Endothelial cell of umbilical vein (primary cell): ENCODE data around the gene AGAP3. TPM values are rescaled to one million over a fixed set of nuclear protein-coding genes. Genes with fewer than 3 reads are reported as not detected.

Experiments
- BruUV-seq: library from RNA; stranded (reverse); fragments of 400-500 nt; replicated peaks from 2 replicates; lab custom pipeline; 2021; lab: Mats Ljungman, UMichigan
- CTCF ChIA-PET: fragments of 300-600, 350-600 bp; sonication (Branson Sonifier 250); formaldehyde crosslinking; loops from one replicate; lab custom pipeline; 2021; ENCODE audit warnings: antibody characterized with exemption, inconsistent platforms; lab: Charles Lee
- POLR2A ChIA-PET: fragments of 300-600, 350-600 bp; sonication (Branson Sonifier 250); formaldehyde crosslinking; loops from one replicate; lab custom pipeline; 2021; ENCODE audit warnings: antibody characterized with exemption, inconsistent platforms; lab: Charles Lee
- DNase-seq: peaks from one replicate; pipeline ENCODE4 v3.0.0-alpha.2; 2011; ENCODE audit warnings: low read depth, low spot score
- FAIRE-seq: peaks from 2 replicates; lab custom pipeline; 2011; peaks lifted over from hg19 to GRCh38; lab: Jason Lieb, UNC
- H2AFZ ChIP-seq: 2 replicates; pipeline ENCODE4 v1.6.0; 2012; ENCODE audit warnings: low read depth, low read length, control low read depth, inconsistent platforms
- H3K27ac ChIP-seq: 2 replicates; pipeline ENCODE4 v1.5.1; 2011; ENCODE audit warnings: low read depth, mild to moderate bottlenecking, control low read depth, low read length, moderate library complexity; ENCODE audit not compliant: insufficient read depth
- H3K27me3 ChIP-seq, 2 experiments: 2 replicates each; pipeline versions ENCODE4 v1.6.0 to v1.6.1; 2011; ENCODE audit warnings: low read length in 2 of 2, mixed read lengths in 1 of 2; ENCODE audit not compliant: control insufficient read depth in 2 of 2, insufficient read depth in 2 of 2
- H3K36me3 ChIP-seq, 2 experiments: 2 replicates in 1 of 2; 3 replicates in 1 of 2; pipeline ENCODE4 v1.5.1; 2011; ENCODE audit warnings: low read length in 2 of 2, mild to moderate bottlenecking in 1 of 2, moderate library complexity in 1 of 2; ENCODE audit not compliant: control insufficient read depth in 2 of 2, insufficient read depth in 2 of 2; ENCODE audit errors: extremely low read depth in 1 of 2
- H3K4me1 ChIP-seq: 3 replicates; pipeline ENCODE4 v1.5.1; 2011; ENCODE audit warnings: mild to moderate bottlenecking, low read length; ENCODE audit not compliant: control insufficient read depth, insufficient read depth; ENCODE audit errors: extremely low read depth
- H3K4me2 ChIP-seq: 2 replicates; pipeline ENCODE4 v1.6.1; 2011; ENCODE audit warnings: low read length, control low read depth, mixed read lengths; ENCODE audit not compliant: insufficient read depth
- H3K4me3 ChIP-seq, 3 experiments: fragments of 200-600 bp in 1 of 3; sonication (generic), shearing (Covaris generic) in 1 of 3; replicated peaks in 1 of 3; 2 replicates each; pipeline ENCODE4 v1.5.1; 2011 to 2016; ENCODE audit warnings: control low read depth in 3 of 3, low read length in 3 of 3, mild to moderate bottlenecking in 2 of 3, inconsistent platforms in 1 of 3, low read depth in 1 of 3, moderate library complexity in 1 of 3; ENCODE audit not compliant: insufficient read depth in 1 of 3
- H3K79me2 ChIP-seq: 2 replicates; pipeline ENCODE4 v1.6.0; 2012; ENCODE audit warnings: low read length, inconsistent platforms; ENCODE audit not compliant: control insufficient read depth, insufficient read depth
- H3K9ac ChIP-seq: replicated peaks from 2 replicates; pipeline ENCODE3; 2011; ENCODE audit warnings: low read length, control low read depth; ENCODE audit not compliant: insufficient read depth; ENCODE audit errors: extremely low read depth
- H3K9me1 ChIP-seq: replicated peaks from 3 replicates; pipeline ENCODE4 v1.6.0; 2011; ENCODE audit warnings: mild to moderate bottlenecking, low read length; ENCODE audit not compliant: control insufficient read depth, insufficient read depth; ENCODE audit errors: extremely low read depth
- H3K9me3 ChIP-seq: replicated peaks from 2 replicates; pipeline ENCODE4 v1.5.1; 2012; ENCODE audit warnings: low read length, inconsistent platforms; ENCODE audit not compliant: control insufficient read depth, insufficient read depth
- H4K20me1 ChIP-seq: replicated peaks from 2 replicates; pipeline ENCODE3; 2011; ENCODE audit warnings: mild to moderate bottlenecking, low read length; ENCODE audit not compliant: control insufficient read depth, insufficient read depth; ENCODE audit errors: extremely low read depth
- CTCF ChIP-seq, 2 donors: IDR thresholded peaks; 1 replicate in 1 of 2; 2 replicates in 1 of 2; pipeline ENCODE4 v1.5.1; 2011; ENCODE audit warnings: low read length in 2 of 2, mild to moderate bottlenecking in 2 of 2, moderate library complexity in 2 of 2, control low read depth in 1 of 2, inconsistent platforms in 1 of 2, low read depth in 1 of 2; ENCODE audit not compliant: insufficient read depth in 1 of 2; ENCODE audit errors: extremely low read depth in 1 of 2
- EZH2 ChIP-seq: IDR thresholded peaks from 2 replicates; pipeline ENCODE4 v1.6.1; 2012; ENCODE audit warnings: borderline replicate concordance, low read depth, mild to moderate bottlenecking, moderate library complexity, low read length, inconsistent platforms; ENCODE audit not compliant: severe bottlenecking
- FOS ChIP-seq: IDR thresholded peaks from 2 replicates; pipeline ENCODE4 v1.6.1; 2011; ENCODE audit warnings: mild to moderate bottlenecking, low read length, moderate library complexity, borderline replicate concordance; ENCODE audit not compliant: insufficient read depth
- GATA2 ChIP-seq: IDR thresholded peaks from 2 replicates; pipeline ENCODE4 v1.7.0; 2011; ENCODE audit warnings: low read depth, mild to moderate bottlenecking, moderate library complexity, mixed read lengths, low read length; ENCODE audit not compliant: insufficient read length, insufficient read depth
- JUN ChIP-seq: IDR thresholded peaks from 2 replicates; pipeline ENCODE4 v1.6.1; 2011; ENCODE audit warnings: borderline replicate concordance, low read depth; ENCODE audit not compliant: insufficient read length, insufficient read depth
- MAX ChIP-seq: IDR thresholded peaks from 2 replicates; pipeline ENCODE4 v1.6.1; 2011; ENCODE audit not compliant: insufficient read depth, insufficient read length
- MYC ChIP-seq: IDR thresholded peaks from one replicate; pipeline ENCODE4 v1.6.1; 2011; ENCODE audit warnings: mild to moderate bottlenecking, low read depth, low read length
- POLR2A ChIP-seq: IDR thresholded peaks from 2 replicates; pipeline ENCODE4 v1.6.1; 2012; ENCODE audit warnings: low read depth, mild to moderate bottlenecking, control low read depth, low read length
- POLR2AphosphoS5 ChIP-seq: IDR thresholded peaks from 2 replicates; pipeline ENCODE4 v1.6.1; 2012; ENCODE audit warnings: low read depth, mild to moderate bottlenecking, control low read depth, low read length, moderate library complexity; ENCODE audit not compliant: insufficient read depth
- dilution Hi-C: fragments of 300-500 bp; cut with MboI; formaldehyde crosslinking; loops from one replicate; pipeline ENCODE4 v1.15.0; 2019; ENCODE audit warnings: low sequenced_read_pairs; ENCODE audit not compliant: extremely low pct_ligation_motif_present
- intact Hi-C: fragments of 100-400 bp; cut with micrococcal nuclease; formaldehyde crosslinking; loops from one replicate; pipeline ENCODE4 v1.10.0; 2022
- polyA plus RNA-seq, 4 experiments: library from polyadenylated mRNA; depleted of rRNA in 3 of 4; stranded (reverse) in 3 of 4; unstranded in 1 of 4; fragments of >200 nt; gene quantifications; 2 replicates each; pipeline versions ENCODE4 v1.2.1 to v1.2.3, GENCODE V29; 2011 to 2012; ENCODE audit warnings: missing spikeins in 1 of 4
- total RNA-seq: library from RNA; stranded (reverse); gene quantifications from 2 replicates; pipeline ENCODE4 v1.2.3, GENCODE V29; 2021

Gene AGAP3
- total and polyA plus RNA-seq, 2 donors (not counting 3 experiments of a cell fraction or from before 2014, with no cell fraction given): 171 to 174 TPM

DNA sequence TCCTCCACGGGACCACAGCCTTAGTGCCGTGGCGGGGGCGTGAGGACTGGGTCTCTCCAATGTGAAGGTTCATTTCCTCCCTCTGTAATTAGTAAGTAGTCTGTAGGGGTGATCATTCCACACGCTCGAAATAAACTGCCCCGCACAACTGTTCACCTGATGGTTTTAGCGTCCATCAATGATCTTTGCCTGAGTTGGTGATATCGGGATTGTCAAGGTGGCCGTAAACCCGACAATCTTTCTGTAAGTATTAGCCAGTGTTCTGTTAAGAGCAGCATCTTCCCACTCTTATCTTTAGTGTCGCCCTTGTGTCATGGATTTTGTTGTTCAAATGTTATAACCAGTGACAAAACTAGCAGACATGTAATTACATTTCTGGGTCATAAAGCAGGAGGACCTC lies 17.7 kb downstream of the AGAP3 start:
- CTCF ChIA-PET: interaction anchor here (0.9 to 3.5 kb wide), 3 partner anchors 11 to 20 kb away, joined by 4 to 29 read pairs (median 7); no protein-coding TSS in a partner anchor
- H3K36me3 ChIP-seq: peaks cover 0 to 2% of the 10 kb centered on the region in 2 experiments
- H3K9me3 ChIP-seq: no peaks in the 10 kb centered on the region
- DNase-seq: no peak
- H2AFZ ChIP-seq: no peak overlapping the region
- dilution Hi-C loops: no loop called here
- H3K4me3 ChIP-seq: no peak overlapping the region
- H3K4me1 ChIP-seq: peaks cover 17% of the 10 kb centered on the region
- no peaks in the 10 kb centered on the region for H3K27me3 ChIP-seq
- peaks cover 82% of the 10 kb centered on the region for H3K79me2 ChIP-seq
- intact Hi-C loops: loop anchor here (1.0 kb wide), 1 partner anchor 9 kb away; no protein-coding TSS in a partner anchor
- no TSS peak for BruUV-seq
- TF ChIP-seq FOS (no peak), JUN (no peak), EZH2 (no peak), POLR2AphosphoS5 (no peak), MYC (no peak), MAX (no peak), CTCF (IDR thresholded peaks at IDR 0.05; ENCODE audit: extremely low read depth in 1 of 2, insufficient read depth in 1 of 2, low read depth in 1 of 2, low read length in 2 of 2) (no peak), POLR2A (no peak), GATA2 (no peak)
- POLR2A ChIA-PET: no interaction called here
- FAIRE-seq: no peak
- H4K20me1 ChIP-seq: no peaks in the 10 kb centered on the region
- no peak overlapping the region for H3K27ac ChIP-seq
- no peaks in the 10 kb centered on the region for H3K9me1 ChIP-seq
- H3K9ac ChIP-seq: no peak overlapping the region
- H3K4me2 ChIP-seq: no peak overlapping the region
